Esophagus squamous epithelium (tissue), 4 donors: ENCODE results near the gene ZNF488.

Experiments used
- CTCF ChIP-seq, 6 experiments: fragments of 450-650 bp in 4 of 6; fragments of 200-600 bp in 2 of 6; sonication (generic) in 2 of 6; IDR thresholded peaks; one replicate each; pipeline ENCODE4 v1.5.1; 2016 to 2019; ENCODE audit warnings: antibody characterized with exemption in 6 of 6, mild to moderate bottlenecking in 4 of 6, moderate library complexity in 4 of 6
- POLR2A ChIP-seq, 4 donors: fragments of 450-650 bp; IDR thresholded peaks; one replicate each; pipeline ENCODE4 v1.6.1; 2017; ENCODE audit warnings: antibody characterized with exemption in 4 of 4, mild to moderate bottlenecking in 4 of 4, moderate library complexity in 3 of 4

DNA sequence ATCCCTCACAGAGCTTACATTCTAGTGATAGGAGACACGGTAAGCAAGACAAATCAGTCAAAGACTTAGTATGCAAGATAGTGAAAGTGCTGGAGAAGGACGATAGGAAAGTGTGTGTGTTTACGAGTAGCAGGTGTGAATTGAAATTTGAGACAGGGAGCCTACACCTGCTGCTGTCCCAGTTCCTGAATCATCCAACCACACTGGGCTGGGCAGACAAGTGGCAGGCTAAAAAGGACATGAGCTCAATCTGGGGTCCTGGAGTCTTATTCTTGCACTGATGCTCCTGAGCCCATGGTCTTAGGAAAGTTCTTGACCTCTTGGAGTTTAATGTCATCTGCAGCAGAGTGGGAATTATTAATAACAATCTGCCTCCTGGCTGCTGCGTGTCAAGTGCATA is 19.7 kb downstream of the ZNF488 start:
- TF ChIP-seq CTCF (IDR thresholded peaks at IDR 0.05), result no peak
- no peak for TF ChIP-seq POLR2A (IDR thresholded peaks at IDR 0.05)
